H1 (cell line): Measurements from ENCODE around the gene PFDN1. TPM values are rescaled to one million over a fixed set of nuclear protein-coding genes. Genes with fewer than 3 reads are reported as not detected.

Experiments
- CTCF ChIA-PET: fragments of 300-600 bp; sonication (Branson Sonifier 250); formaldehyde crosslinking; loops from one replicate; lab custom pipeline; 2021; ENCODE audit not compliant: partially characterized antibody; lab: Charles Lee
- POLR2A ChIA-PET: fragments of 300-600 bp; sonication (Branson Sonifier 250); formaldehyde crosslinking; loops from one replicate; lab custom pipeline; 2021; ENCODE audit warnings: inconsistent platforms; ENCODE audit not compliant: partially characterized antibody; lab: Charles Lee
- DNase-seq, 2 experiments: peaks; one replicate each; pipeline versions ENCODE4 v3.0.0 to v3.0.0-alpha.2; 2010 to 2022; ENCODE audit warnings: low spot score in 2 of 2, low read depth in 1 of 2, mixed read lengths in 1 of 2
- FAIRE-seq: peaks from 2 replicates; lab custom pipeline; 2011; peaks lifted over from hg19 to GRCh38; lab: Jason Lieb, UNC
- H2AFZ ChIP-seq: 2 replicates; pipeline ENCODE4 v1.8.1; 2012; ENCODE audit warnings: low read length, inconsistent platforms
- H2AK5ac ChIP-seq: 2 replicates; pipeline ENCODE4 v1.6.1; 2013; ENCODE audit warnings: low read depth, low read length
- H2BK120ac ChIP-seq: replicated peaks from 2 replicates; pipeline ENCODE3; 2013; ENCODE audit warnings: low read depth, low read length, inconsistent platforms
- H2BK12ac ChIP-seq: 2 replicates; pipeline ENCODE4 v1.6.1; 2013; ENCODE audit warnings: low read depth, low read length
- H2BK15ac ChIP-seq: 2 replicates; pipeline ENCODE4 v1.6.1; 2013; ENCODE audit warnings: low read length
- H2BK20ac ChIP-seq: 2 replicates; pipeline ENCODE4 v1.6.1; 2013; ENCODE audit warnings: low read length
- H2BK5ac ChIP-seq: 2 replicates; pipeline ENCODE4 v1.6.1; 2013; ENCODE audit warnings: low read depth, low read length
- H3K14ac ChIP-seq: 2 replicates; pipeline ENCODE4 v1.6.1; 2013; ENCODE audit warnings: inconsistent platforms; ENCODE audit not compliant: insufficient read length
- H3K18ac ChIP-seq: 2 replicates; pipeline ENCODE4 v1.6.1; 2013; ENCODE audit warnings: low read length; ENCODE audit errors: extremely low read depth
- H3K23ac ChIP-seq: 2 replicates; pipeline ENCODE4 v1.6.1; 2013; ENCODE audit warnings: inconsistent platforms; ENCODE audit not compliant: insufficient read length
- H3K23me2 ChIP-seq: 2 replicates; pipeline ENCODE4 v1.6.1; 2013; ENCODE audit warnings: low read depth, low read length
- H3K27ac ChIP-seq: 2 replicates; pipeline ENCODE4 v1.6.1; 2011; ENCODE audit warnings: low read depth, low read length, inconsistent platforms
- H3K27me3 ChIP-seq, 4 experiments: replicated peaks in 1 of 4; 1 replicate in 1 of 4; 2 replicates in 3 of 4; pipeline versions ENCODE4 v1.6.1 to v1.8.1; 2011 to 2013; ENCODE audit warnings: low read length in 3 of 4, mild to moderate bottlenecking in 3 of 4, inconsistent platforms in 2 of 4, mixed read lengths in 2 of 4, moderate library complexity in 1 of 4; ENCODE audit not compliant: control insufficient read depth in 3 of 4, insufficient read depth in 3 of 4; ENCODE audit errors: extremely low read depth in 1 of 4
- H3K36me3 ChIP-seq, 4 experiments: 2 replicates each; pipeline versions ENCODE4 v1.6.1 to v1.8.1; 2011 to 2013; ENCODE audit warnings: mild to moderate bottlenecking in 4 of 4, low read length in 3 of 4, moderate library complexity in 2 of 4, control low read depth in 1 of 4, inconsistent platforms in 1 of 4; ENCODE audit not compliant: insufficient read depth in 4 of 4, control insufficient read depth in 2 of 4
- H3K4ac ChIP-seq: replicated peaks from 2 replicates; pipeline ENCODE3; 2013; ENCODE audit warnings: low read length, low read depth, mixed read lengths, inconsistent platforms; ENCODE audit not compliant: insufficient read length
- H3K4me1 ChIP-seq, 4 experiments: replicated peaks in 1 of 4; 1 replicate in 1 of 4; 2 replicates in 3 of 4; pipeline versions ENCODE4 v1.6.1 to v1.8.1; 2011 to 2013; ENCODE audit warnings: low read length in 3 of 4, inconsistent platforms in 2 of 4, mixed read lengths in 1 of 4; ENCODE audit not compliant: insufficient read depth in 4 of 4, control insufficient read depth in 3 of 4
- H3K4me2 ChIP-seq, 2 experiments: 2 replicates each; pipeline versions ENCODE4 v1.6.1 to v1.8.1; 2011 to 2013; ENCODE audit warnings: low read depth in 2 of 2, low read length in 2 of 2, control low read depth in 1 of 2, inconsistent platforms in 1 of 2, mild to moderate bottlenecking in 1 of 2; ENCODE audit not compliant: insufficient read depth in 1 of 2
- H3K4me3 ChIP-seq, 4 experiments: fragments of 200-600, 300-600 bp in 1 of 4; sonication (generic), shearing (Covaris generic), sonication (Bioruptor Twin) in 1 of 4; 2 replicates each; pipeline versions ENCODE4 v1.5.1 to v1.8.1; 2011 to 2016; ENCODE audit warnings: low read length in 4 of 4, low read depth in 3 of 4, control low read depth in 2 of 4, inconsistent platforms in 2 of 4, mild to moderate bottlenecking in 2 of 4, mixed read lengths in 1 of 4, moderate library complexity in 1 of 4; ENCODE audit not compliant: insufficient read depth in 2 of 4; ENCODE audit errors: extremely low read depth in 1 of 4
- H3K56ac ChIP-seq: replicated peaks from 2 replicates; pipeline ENCODE3; 2013; ENCODE audit warnings: low read depth, mild to moderate bottlenecking, mixed read lengths, low read length, inconsistent platforms; ENCODE audit not compliant: insufficient read length
- H3K79me1 ChIP-seq: 2 replicates; pipeline ENCODE4 v1.6.1; 2013; ENCODE audit warnings: low read depth, low read length, control low read depth
- H3K79me2 ChIP-seq, 2 experiments: 2 replicates each; pipeline versions ENCODE4 v1.6.1 to v1.8.1; 2012 to 2013; ENCODE audit warnings: low read length in 2 of 2, mild to moderate bottlenecking in 2 of 2, inconsistent platforms in 1 of 2; ENCODE audit not compliant: insufficient read depth in 2 of 2, control insufficient read depth in 1 of 2
- H3K9ac ChIP-seq, 4 experiments: replicated peaks in 1 of 4; 1 replicate in 1 of 4; 2 replicates in 3 of 4; pipeline versions ENCODE4 v1.6.1 to v1.8.1; 2011 to 2013; ENCODE audit warnings: low read depth in 3 of 4, low read length in 3 of 4, control low read depth in 2 of 4, mild to moderate bottlenecking in 2 of 4, moderate library complexity in 2 of 4, inconsistent platforms in 1 of 4; ENCODE audit errors: extremely low read depth in 1 of 4
- H3K9me3 ChIP-seq, 2 experiments: 2 replicates each; pipeline versions ENCODE4 v1.6.1 to v1.8.1; 2012 to 2013; ENCODE audit warnings: mild to moderate bottlenecking in 2 of 2, moderate library complexity in 2 of 2, control low read depth in 1 of 2, inconsistent platforms in 1 of 2, low read depth in 1 of 2, low read length in 1 of 2, mixed read lengths in 1 of 2; ENCODE audit not compliant: insufficient read depth in 2 of 2
- H4K20me1 ChIP-seq, 2 experiments: replicated peaks in 1 of 2; 2 replicates each; pipeline versions ENCODE3 to v1.8.1; 2011 to 2013; ENCODE audit warnings: inconsistent platforms in 2 of 2, low read length in 2 of 2, mild to moderate bottlenecking in 1 of 2; ENCODE audit not compliant: insufficient read depth in 2 of 2, control insufficient read depth in 1 of 2
- H4K5ac ChIP-seq: 2 replicates; pipeline ENCODE4 v1.6.1; 2013; ENCODE audit warnings: low read length, low read depth, mixed read lengths, inconsistent platforms; ENCODE audit not compliant: insufficient read length
- H4K8ac ChIP-seq: 2 replicates; pipeline ENCODE4 v1.8.0; 2013; ENCODE audit warnings: mild to moderate bottlenecking, moderate library complexity, low read length, inconsistent platforms; ENCODE audit not compliant: insufficient read depth; ENCODE audit errors: extremely low read depth
- H4K91ac ChIP-seq: replicated peaks from 2 replicates; pipeline ENCODE3; 2013; ENCODE audit warnings: low read length, mixed read lengths, inconsistent platforms; ENCODE audit not compliant: insufficient read length
- BCL11A ChIP-seq, 2 experiments: IDR thresholded peaks; one replicate each; pipeline ENCODE4 v1.6.1; 2011; ENCODE audit warnings: low read depth in 2 of 2, low read length in 2 of 2, mild to moderate bottlenecking in 2 of 2
- BRCA1 ChIP-seq: IDR thresholded peaks from 2 replicates; pipeline ENCODE4 v1.6.1; 2012; ENCODE audit warnings: low read depth, low read length, improper control_type of control experiment
- KDM4A ChIP-seq: IDR thresholded peaks from one replicate; pipeline ENCODE4 v1.7.1; 2012; ENCODE audit warnings: low read depth, mild to moderate bottlenecking, moderate library complexity, low read length, inconsistent platforms; ENCODE audit not compliant: severe bottlenecking
- SRF ChIP-seq: IDR thresholded peaks from 2 replicates; pipeline ENCODE4 v1.6.1; 2011; ENCODE audit warnings: mild to moderate bottlenecking, low read depth, low read length, moderate library complexity
- WGBS, 2 experiments: shearing (Covaris generic) in 1 of 2; methylation state at CpG; one replicate each; pipeline versions ENCODE4 v1.1.6 to v1.1.7; 2013 to 2015; ENCODE audit warnings: low lambda C conversion rate in 2 of 2, mixed read lengths in 2 of 2, inconsistent platforms in 1 of 2, low coverage in 1 of 2, missing lambda C conversion rate in 1 of 2; ENCODE audit not compliant: insufficient replicate concordance in 2 of 2, insufficient coverage in 1 of 2, insufficient read length in 1 of 2; ENCODE audit errors: extremely low coverage in 1 of 2, missing lambda C conversion rate in 1 of 2; 5-methylcytosine and 5-hydroxymethylcytosine counted together
- polyA plus RNA-seq, 7 experiments: library from polyadenylated mRNA; depleted of rRNA in 3 of 7; stranded (reverse) in 5 of 7; unstranded in 2 of 7; fragments of >200 nt in 5 of 7; fragments of 200-250 nt in 2 of 7; gene quantifications; 1 replicate in 5 of 7; 2 replicates in 1 of 7; 4 replicates in 1 of 7; pipeline versions ENCODE4 v1.2.1 to v1.2.3, GENCODE V29; 2011 to 2013; ENCODE audit warnings: missing spikeins in 2 of 7, mixed read lengths in 2 of 7
- total RNA-seq: library from RNA; stranded (reverse); fragmentation: NEBNext Ultra II Directional; extraction: Animal tissue kit (Norgen Biotek cat#: 25700); gene quantifications from 2 replicates; pipeline ENCODE4 v1.2.1, GENCODE V29; 2021

PFDN1 gene
- total and polyA plus RNA-seq, 2 of the 8 experiments (the other 6 are each of a cell fraction or from before 2014, with no cell fraction given) = 53.0 to 89.6 TPM

DNA sequence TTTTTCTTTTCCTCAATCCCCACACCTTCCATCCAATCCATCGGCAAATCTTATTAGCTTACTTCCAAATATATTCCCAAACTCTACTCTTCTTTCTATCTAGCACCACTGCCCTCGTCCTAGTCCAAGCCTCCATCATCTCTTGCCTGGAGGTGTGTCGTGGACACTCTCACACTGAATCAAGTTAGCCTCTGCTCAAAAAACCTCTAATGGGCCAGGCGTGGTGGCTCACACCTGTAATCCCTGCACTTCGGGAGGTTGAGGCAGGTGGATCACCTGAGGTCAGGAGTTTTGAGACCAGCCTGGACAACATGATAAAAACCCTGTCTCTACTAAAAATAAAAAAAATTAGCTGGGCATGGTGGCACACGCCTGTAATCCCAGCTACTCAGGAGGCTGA is 46.2 kb downstream of the PFDN1 start:
- H2BK5ac ChIP-seq = no peak overlapping the region
- no peak overlapping the region for H2AFZ ChIP-seq
- H2BK120ac ChIP-seq = no peak overlapping the region
- H3K4me3 ChIP-seq = no peak overlapping the region
- no peak overlapping the region for H3K9ac ChIP-seq
- H4K20me1 ChIP-seq = peaks cover 0 to 12% of the 10 kb centered on the region in 2 experiments
- peaks cover 9% of the 10 kb centered on the region; the same call in 1 of the 2 replicates for H3K79me1 ChIP-seq
- FAIRE-seq = no peak
- CTCF ChIA-PET = interaction anchor here (0.6 to 25.9 kb wide), 6 partner anchors 8 to 533 kb away, joined by 3 to 676 read pairs (median 8); partner anchors contain the start of gene HBEGF
- no peak overlapping the region for H2BK15ac ChIP-seq
- peaks cover 0 to 4% (median under 1%) of the 10 kb centered on the region in 4 experiments; a peak in 4 of 7 replicates for H3K4me1 ChIP-seq
- H3K56ac ChIP-seq = no peak overlapping the region
- no peak overlapping the region for H2BK12ac ChIP-seq
- no peaks in the 10 kb centered on the region; a peak in 1 of 4 replicates for H3K9me3 ChIP-seq
- H3K23ac ChIP-seq = no peak overlapping the region
- H3K4ac ChIP-seq = no peak overlapping the region
- no peaks in the 10 kb centered on the region for H3K36me3 ChIP-seq
- no peaks in the 10 kb centered on the region for H3K27me3 ChIP-seq
- POLR2A ChIA-PET = interaction anchor here (1.3 to 4.4 kb wide), 2 partner anchors 89 to 144 kb away, joined by 4 to 15 read pairs; partner anchors contain the start of genes ANKHD1 and HBEGF
- H3K18ac ChIP-seq = no peak overlapping the region
- no peaks in the 10 kb centered on the region for H3K23me2 ChIP-seq
- H2BK20ac ChIP-seq = no peak overlapping the region
- no peak for DNase-seq
- H3K4me2 ChIP-seq = no peak overlapping the region
- H4K8ac ChIP-seq = no peak overlapping the region
- H4K91ac ChIP-seq = no peak overlapping the region
- TF ChIP-seq KDM4A = no peak
- no peak for TF ChIP-seq BRCA1
- TF ChIP-seq SRF = no peak
- no peak for TF ChIP-seq BCL11A (IDR thresholded peaks at IDR 0.05; ENCODE audit: low read depth in 2 of 2, low read length in 2 of 2)
- no peak overlapping the region for H3K14ac ChIP-seq
- no peak overlapping the region for H2AK5ac ChIP-seq
- H4K5ac ChIP-seq = no peak overlapping the region
- no peak overlapping the region for H3K27ac ChIP-seq
- WGBS, 2 experiments = 82 to 100% methylated on average over 2 to 6 of the region's 6 CpGs
- H3K79me2 ChIP-seq = 0 out of 4 replicates have a peak, but pooled peaks cover 0 to 20% of the 10 kb centered on the region in 2 experiments
